Activated CD8-positive, alpha-beta memory T cell treated with anti-CD3 and anti-CD28 coated beads for 36 hours (primary cell): Measurements from ENCODE around the gene RETN. TPM values are rescaled to one million over a fixed set of nuclear protein-coding genes. Genes with fewer than 3 reads are reported as not detected.

Experiments used
- CTCF ChIA-PET: fragments of 350-600 bp; sonication (Branson Sonifier 250); formaldehyde crosslinking; loops from one replicate; lab custom pipeline; 2021; ENCODE audit warnings: antibody characterized with exemption; lab: Charles Lee
- POLR2A ChIA-PET: fragments of 350-600 bp; sonication (Branson Sonifier 250); formaldehyde crosslinking; loops from one replicate; lab custom pipeline; 2021; ENCODE audit warnings: antibody characterized with exemption; lab: Charles Lee
- total RNA-seq, 2 experiments: library from RNA; stranded (reverse); gene quantifications; one replicate each; pipeline ENCODE4 v1.2.3, GENCODE V29; 2021

The RETN gene
- total RNA-seq, 2 experiments from 2014 or later, result not detected

- POLR2A ChIA-PET, result interaction anchor here (0.7 kb wide), 1 partner anchor 24 kb away, joined by 3 read pairs; no protein-coding TSS in a partner anchor
- CTCF ChIA-PET, result interaction anchor here (0.7 kb wide), 1 partner anchor 89 kb away, joined by 3 read pairs; no protein-coding TSS in a partner anchor
Observed at GRCh38 chr19:7694499-7694898, 25.6 kb downstream of the RETN start.

- POLR2A ChIA-PET, result no interaction called here
- CTCF ChIA-PET, result interaction anchor here (1.0 to 1.9 kb wide), 3 partner anchors 12 to 38 kb away, joined by 3 to 8 read pairs (median 3); partner anchors contain the start of gene TRAPPC5
Observed at GRCh38 chr19:7697721-7698287, 29.0 kb downstream of the RETN start.

- ChIA-PET CTCF (interaction anchor here (1.0 to 1.9 kb wide), 2 partner anchors 11 to 18 kb away, joined by 3 to 8 read pairs; partner anchors contain the start of gene TRAPPC5), POLR2A (interaction anchor here (0.8 kb wide), 1 partner anchor 512 kb away, joined by 5 read pairs; no protein-coding TSS in a partner anchor)
Observed at GRCh38 chr19:7698583-7698982, 29.7 kb downstream of the RETN start.

- ChIA-PET CTCF (interaction anchor here (1.0 to 1.9 kb wide), 3 partner anchors 11 to 18 kb away, joined by 3 to 8 read pairs (median 3); partner anchors contain the start of gene TRAPPC5), POLR2A (interaction anchor here (0.8 kb wide), 1 partner anchor 512 kb away, joined by 5 read pairs; no protein-coding TSS in a partner anchor)
Observed at GRCh38 chr19:7699003-7699402, 30.2 kb downstream of the RETN start.

DNA sequence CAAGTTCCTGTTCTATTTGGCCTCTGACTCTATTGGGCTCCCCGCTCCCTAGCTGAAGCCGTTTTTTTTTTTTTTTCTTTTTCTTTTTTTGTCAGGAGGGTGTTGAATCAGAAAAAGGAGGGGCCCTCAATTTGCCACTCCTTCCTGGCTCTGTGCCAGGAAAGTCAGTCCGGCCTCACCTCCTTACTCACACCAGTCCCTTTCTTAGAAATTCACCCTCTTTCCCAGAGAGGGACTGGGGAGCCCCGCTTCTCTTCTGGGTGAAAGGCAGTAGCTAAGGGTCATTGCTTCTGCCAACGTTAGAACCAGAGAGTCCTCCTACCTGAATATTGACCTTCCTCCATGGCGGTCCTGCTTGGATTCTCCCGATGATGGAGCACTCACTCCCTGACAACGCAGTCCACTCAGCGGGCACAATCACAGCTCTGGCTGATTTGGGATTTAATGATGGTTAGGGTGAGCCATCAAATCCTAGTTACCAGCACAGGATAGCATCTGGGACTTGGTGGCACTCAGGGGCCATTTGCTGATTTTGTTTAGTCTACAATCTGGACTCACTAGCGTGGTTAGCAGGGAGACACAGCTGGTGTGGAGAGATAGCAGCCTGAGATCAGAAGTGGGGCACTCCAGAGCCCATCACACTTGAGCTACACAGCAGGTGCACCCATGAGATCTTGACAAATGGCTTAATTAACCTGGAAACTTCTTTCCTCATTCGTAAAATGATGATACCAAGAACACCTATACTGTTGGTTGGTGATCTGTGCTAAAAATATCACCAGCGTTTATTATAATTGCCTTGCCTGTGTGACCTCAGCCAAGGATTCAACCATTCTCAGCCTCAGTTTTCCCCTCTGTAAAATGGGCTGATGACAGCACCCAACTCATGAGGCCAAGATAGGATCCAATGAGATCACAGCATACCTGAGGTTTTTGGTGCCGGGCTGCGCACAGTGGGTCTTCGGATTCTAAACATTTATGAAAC is 30.9 kb downstream of the RETN start:
- CTCF ChIA-PET, result interaction anchor here (1.1 to 1.9 kb wide), 2 partner anchors 17 to 19 kb away, joined by 3 to 8 read pairs; partner anchors contain the start of gene TRAPPC5
- POLR2A ChIA-PET, result interaction anchor here (0.8 kb wide), 1 partner anchor 511 kb away, joined by 5 read pairs; no protein-coding TSS in a partner anchor

DNA sequence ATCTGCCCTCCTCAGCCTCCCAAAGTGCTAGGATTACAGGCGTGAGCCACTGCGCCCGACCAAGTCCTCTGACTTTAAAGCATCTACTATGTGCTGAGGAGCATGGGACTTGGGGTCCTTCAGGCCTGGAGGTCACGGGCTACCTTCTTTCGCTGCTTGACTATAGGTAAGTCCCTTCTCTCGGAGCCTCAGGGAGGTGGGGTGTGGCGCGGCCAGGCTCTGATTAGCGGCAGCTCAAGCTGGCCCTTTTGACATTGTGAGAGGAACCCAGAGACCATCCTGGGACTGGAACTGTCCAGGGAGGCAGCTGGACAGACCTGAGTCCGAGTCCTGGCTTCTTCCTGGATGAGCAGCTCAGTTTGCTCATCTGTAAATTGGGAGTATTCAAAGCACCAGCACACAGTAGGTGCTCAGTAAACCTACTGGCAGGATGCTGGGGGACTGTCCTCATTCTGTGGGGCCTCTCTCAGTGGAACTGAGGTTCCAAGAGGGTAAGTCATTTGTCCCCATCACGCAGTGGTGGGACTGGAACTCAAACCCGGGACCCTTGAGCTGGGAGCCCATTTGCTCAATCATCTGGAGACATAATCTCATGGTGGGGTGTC is 32.3 kb downstream of the RETN start:
- CTCF ChIA-PET, result interaction anchor here (1.1 to 1.8 kb wide), 2 partner anchors 20 to 98 kb away, joined by 4 to 5 read pairs; partner anchors contain the start of gene TRAPPC5
- POLR2A ChIA-PET, result no interaction called here

GRCh38 chr19:7701654-7702457 is 33.0 kb downstream of the RETN start, which contains the start of gene FCER2:
Gene FCER2 (minus strand): TSS chr19:7702131. CDS start chr19:7699760, 2,371 bp downstream.
- ChIA-PET POLR2A (no interaction called here), CTCF (interaction anchor here (1.1 to 1.8 kb wide), 2 partner anchors 21 to 98 kb away, joined by 4 to 5 read pairs; partner anchors contain the start of gene TRAPPC5)

- CTCF ChIA-PET, result interaction anchor here (1.0 to 1.4 kb wide), 2 partner anchors 22 to 99 kb away, joined by 4 to 6 read pairs; partner anchors contain the start of gene TRAPPC5
- POLR2A ChIA-PET, result no interaction called here
Observed at GRCh38 chr19:7703332-7703731, 34.5 kb downstream of the RETN start.

- CTCF ChIA-PET, result interaction anchor here (0.6 to 0.7 kb wide), 2 partner anchors 165 to 306 kb away, joined by 3 to 4 read pairs; no protein-coding TSS in a partner anchor
- POLR2A ChIA-PET, result interaction anchor here (0.6 kb wide), 1 partner anchor 8 kb away, joined by 8 read pairs; no protein-coding TSS in a partner anchor
Observed at GRCh38 chr19:7704280-7705060, 35.6 kb downstream of the RETN start.

GRCh38 chr19:7705387-7706187 is 36.7 kb downstream of the RETN start:
- ChIA-PET POLR2A (interaction anchor here (1.6 kb wide), 1 partner anchor 24 kb away, joined by 4 read pairs; no protein-coding TSS in a partner anchor), CTCF (interaction anchor here (0.6 to 1.3 kb wide), 4 partner anchors 16 to 305 kb away, joined by 3 to 4 read pairs (median 4); partner anchors contain the start of gene TRAPPC5)

DNA sequence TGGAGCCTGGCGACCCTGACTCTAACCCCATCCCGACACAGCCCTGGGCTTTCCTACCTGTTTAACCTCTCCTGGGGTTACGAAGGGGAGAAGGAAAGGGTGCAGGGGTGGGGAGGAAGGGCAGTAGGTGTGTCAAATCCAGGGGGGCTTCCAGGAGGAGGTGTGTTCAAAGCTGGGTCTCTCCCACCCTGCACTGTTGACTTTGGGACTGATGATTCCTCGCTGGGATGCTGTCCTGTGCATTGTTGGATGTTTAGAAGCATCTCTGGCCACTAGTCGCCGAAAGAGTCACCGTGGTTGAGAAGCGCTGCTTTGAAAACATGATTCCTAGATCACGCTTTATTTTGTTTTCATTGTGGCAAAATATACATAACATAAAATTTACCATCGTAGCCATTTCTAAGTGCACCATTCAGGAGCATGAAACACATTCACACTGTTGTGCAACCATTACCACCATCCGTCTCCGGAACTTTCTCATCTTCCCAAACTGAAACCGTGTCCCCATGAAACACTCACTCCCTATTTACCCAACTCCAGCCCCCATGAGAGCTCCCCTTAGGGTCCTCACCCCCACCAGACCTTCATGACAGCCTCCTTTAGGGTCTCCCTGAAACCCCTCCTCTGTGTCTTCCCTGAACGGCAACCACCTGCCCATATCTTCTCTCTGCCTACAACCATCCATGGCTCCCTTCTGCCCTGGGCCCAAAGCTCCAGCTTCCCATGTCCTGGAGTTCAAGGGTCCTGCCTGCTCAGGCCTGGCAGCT is 37.5 kb downstream of the RETN start:
- CTCF ChIA-PET, result interaction anchor here (1.0 to 1.3 kb wide), 4 partner anchors 15 to 138 kb away, joined by 3 to 4 read pairs (median 3); partner anchors contain the start of gene TRAPPC5

DNA sequence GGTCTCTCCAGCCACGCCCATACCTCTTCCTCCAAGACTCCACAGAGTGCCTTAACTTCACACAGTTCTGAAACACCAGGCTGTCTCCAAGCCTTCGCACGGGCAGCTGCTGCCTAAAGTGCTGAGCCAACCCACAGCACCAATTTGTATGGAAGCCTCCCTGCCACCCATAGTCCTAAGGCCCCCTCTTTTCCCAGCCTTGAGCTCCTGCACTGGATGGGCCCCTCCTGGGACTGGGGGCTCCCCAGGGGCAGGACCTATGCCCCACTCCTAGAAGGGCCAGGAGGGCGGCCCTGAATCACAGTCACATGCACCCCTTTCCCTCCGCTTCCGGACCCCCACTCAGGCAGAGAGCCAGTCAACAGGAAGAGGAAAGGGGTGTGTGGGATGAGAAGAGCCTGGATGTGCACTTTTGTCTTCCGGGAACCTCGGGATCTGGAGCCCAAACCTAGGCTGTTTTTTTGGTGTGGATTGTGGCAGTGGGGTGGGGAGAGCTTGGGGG is 38.2 kb downstream of the RETN start:
- CTCF ChIA-PET, result interaction anchor here (1.0 to 1.1 kb wide), 2 partner anchors 26 to 139 kb away, joined by 3 read pairs; partner anchors contain the start of gene TRAPPC5
- POLR2A ChIA-PET, result no interaction called here

More for the DNA sequence above, 37.5 kb downstream of the RETN start:
- POLR2A ChIA-PET, result interaction anchor here (1.6 kb wide), 1 partner anchor 25 kb away, joined by 4 read pairs; no protein-coding TSS in a partner anchor

GRCh38 chr19:7709932-7710460 is 41.1 kb downstream of the RETN start:
- ChIA-PET POLR2A (no interaction called here), CTCF (interaction anchor here (1.0 kb wide), 1 partner anchor 12 kb away, joined by 3 read pairs; no protein-coding TSS in a partner anchor)

GRCh38 chr19:7710616-7711015 is 41.8 kb downstream of the RETN start:
- POLR2A ChIA-PET, result no interaction called here
- CTCF ChIA-PET, result no interaction called here
